GM18517 (cell line): ENCODE data around the gene TNFSF9.

ENCODE experiments used
- ATAC-seq: cut with Tn5 transposase; IDR thresholded peaks from one replicate; pipeline ENCODE4 v1.9.1; 2021; ENCODE audit warnings: mild to moderate bottlenecking, moderate library complexity; ENCODE audit not compliant: unreplicated experiment

TNFSF9 gene, protein sequence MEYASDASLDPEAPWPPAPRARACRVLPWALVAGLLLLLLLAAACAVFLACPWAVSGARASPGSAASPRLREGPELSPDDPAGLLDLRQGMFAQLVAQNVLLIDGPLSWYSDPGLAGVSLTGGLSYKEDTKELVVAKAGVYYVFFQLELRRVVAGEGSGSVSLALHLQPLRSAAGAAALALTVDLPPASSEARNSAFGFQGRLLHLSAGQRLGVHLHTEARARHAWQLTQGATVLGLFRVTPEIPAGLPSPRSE

GRCh38 chr19:6530386-6531162, at the start of gene TNFSF9:
TNFSF9 (plus strand) TSS chr19:6531026; CDS start chr19:6531037, 11 bp downstream.
- ATAC-seq = peak; percentile 41

DNA sequence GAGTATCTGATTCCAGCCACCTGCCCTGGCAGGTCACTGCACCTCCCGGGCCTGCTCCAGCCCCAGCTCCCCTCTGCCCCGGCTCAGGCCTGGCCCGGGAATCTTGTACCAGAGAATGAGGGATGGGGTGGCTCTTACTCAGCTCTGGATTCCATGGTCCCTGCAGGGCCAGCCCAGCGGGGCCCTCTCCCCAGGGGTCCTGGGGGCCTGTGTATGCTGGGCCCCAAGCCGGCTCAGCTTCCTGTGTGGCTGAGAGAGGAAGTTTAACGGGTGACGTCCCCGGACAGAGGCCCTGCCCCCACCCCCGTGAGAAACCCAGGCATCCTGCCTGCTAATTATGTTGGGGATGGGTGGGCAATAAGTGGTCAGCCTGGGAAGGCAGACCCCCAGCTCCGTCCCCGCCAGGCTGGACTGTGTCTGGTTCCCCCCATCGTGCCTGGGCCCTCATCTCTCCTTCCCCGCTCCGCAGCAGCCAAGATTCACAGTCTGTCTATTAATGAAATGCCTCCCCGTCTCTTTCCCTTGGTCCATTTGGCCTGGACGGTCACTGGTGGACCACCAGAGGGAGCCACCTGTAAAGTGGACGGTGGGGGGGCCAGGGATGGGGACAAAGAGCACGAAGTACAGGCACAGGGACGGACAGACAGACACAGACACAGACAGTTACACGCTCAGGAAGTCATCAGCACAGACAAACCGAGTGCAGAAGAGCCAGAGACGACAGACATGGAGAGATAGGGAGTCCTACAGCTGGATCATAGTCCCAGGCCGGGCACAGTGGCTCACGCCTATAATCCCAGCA, 49.1 kb upstream of the TNFSF9 start, which contains the start of gene DENND1C:
DENND1C (minus strand) TSS at position 247 of the 802 bp plus-strand sequence; CDS start at position 155, 92 bp downstream.
- no peak for ATAC-seq

DNA sequence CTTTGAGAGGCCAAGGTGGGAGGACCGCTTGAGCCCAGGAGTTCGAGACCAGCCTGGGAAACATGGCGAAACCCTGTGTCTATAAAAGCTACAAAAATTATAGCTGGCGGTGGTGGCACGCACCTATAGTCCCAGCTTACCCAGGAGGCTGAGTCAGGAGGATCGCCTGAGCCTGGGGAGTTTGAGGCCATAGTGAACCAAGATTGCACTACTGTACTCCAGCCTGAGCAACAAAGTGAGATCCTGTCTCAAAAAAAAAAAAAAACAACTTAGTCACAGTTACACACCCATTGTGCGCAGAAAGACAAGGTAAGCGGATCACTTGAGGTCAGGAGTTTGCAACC, 48.5 kb upstream of the TNFSF9 start:
- no peak for ATAC-seq

DNA sequence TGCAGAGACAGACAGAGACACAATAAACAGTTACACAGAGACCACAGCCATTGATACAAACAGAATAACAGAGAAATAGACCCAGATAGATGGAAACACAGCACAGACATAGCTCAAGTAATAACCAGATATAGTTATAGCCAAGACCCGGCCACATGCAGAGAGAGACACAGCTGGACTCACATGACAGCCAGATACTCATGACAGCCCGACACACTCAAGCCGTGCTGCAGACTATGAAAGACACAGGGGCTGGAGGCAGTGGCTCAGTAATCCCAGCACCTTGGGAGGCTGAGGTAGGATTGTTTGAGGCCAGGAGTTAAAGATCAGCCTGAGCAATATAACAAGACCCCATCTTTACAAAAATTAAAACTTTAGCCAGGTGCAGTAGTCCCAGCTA, 47.6 kb upstream of the TNFSF9 start:
- no peak for ATAC-seq

DNA sequence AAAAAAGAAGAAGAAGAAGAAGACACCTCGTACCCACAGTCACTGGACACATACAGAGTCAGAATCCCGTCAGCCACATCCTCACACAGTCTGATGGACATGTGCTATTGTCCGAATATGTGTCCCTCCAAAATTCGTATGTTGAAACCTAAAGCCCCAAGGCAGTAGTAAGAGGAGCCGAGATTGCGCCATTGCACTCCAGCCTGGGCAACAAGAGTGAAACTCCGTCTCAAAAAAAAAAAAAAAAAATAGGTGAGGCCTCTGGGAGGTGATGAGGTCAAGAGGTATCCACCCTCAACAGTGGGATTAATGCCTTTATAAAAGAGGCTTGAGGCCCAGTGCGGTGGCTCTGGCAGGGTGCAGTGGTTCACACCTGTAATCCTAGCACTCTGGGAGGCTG, 46.6 kb upstream of the TNFSF9 start:
- ATAC-seq = no peak

DNA sequence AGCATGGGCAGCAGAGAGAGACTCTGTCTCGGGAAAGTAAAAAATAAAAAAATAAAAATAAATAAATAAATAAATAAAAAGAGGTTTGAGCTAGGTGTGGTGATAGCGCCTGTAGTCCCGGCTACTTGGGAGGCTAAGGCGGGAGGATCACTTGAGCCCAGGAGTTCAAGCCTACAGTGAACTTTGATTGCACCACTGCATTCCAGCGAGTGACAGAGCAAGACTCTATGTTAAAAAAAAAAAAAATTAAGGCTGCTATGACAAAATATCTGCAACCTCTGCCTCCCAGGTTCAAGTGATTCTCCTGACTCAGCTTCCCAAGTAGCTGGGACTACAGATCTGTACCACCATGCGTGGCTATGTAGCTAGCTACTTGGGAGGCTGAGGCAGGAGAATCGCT, 46.0 kb upstream of the TNFSF9 start:
- ATAC-seq = no peak

DNA sequence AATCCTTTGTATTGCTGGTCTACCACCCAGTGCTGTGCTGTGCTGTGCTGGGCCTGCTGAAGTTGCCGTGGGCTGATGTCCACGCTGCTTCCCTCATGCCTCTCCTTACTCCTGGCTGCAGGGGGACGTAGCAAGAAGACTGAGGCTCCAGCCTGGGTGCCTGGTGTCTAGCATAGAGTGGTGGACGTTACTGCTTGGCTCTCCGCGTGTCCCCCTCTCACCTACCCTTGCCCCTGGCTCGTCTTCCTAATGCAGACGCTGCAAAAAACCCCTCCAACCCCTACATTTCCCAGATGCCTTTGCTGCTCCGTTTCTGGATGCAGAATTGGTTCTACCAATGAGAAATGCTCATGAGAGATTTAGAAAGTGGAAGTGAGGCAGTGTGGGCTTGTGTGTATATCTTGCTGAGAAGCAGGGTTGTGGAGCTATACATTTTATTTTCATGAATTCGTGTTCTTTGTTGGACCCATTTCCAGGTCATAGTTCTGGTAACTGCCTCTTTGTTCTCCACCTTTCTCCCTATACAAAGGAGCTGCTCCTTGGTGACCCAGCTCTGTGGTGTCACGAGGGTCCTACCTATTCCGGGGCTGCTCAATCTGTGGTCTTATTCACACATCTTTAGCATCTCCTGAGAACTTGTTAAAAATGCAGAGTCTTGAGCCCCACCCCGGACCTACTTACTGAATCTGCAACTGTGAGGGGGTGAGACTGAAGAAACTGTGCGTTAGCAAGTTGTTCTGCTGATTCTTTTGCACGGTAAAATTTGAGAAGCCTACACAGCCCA, 41.4 kb upstream of the TNFSF9 start:
- ATAC-seq = no peak

DNA sequence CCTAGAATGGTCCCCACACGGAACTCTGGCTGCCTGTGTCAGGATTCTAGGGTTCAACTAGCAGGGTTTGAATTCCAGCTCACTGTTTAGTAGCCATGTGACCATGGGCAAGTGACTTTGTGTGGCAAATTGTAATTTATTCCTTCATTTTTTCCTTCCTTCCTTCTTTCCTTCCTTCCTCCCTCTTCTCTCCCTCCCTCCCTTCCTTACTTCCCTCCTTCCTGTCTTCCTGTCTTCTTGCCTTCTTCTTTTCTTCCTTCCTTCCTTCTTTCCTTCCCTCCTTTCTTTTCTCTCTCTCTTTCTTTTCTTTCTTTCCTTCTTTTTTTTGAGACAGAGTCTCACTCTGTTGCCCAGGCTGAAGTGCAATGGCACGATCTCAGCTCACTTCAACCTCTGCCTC, 40.7 kb upstream of the TNFSF9 start:
- ATAC-seq = no peak

DNA sequence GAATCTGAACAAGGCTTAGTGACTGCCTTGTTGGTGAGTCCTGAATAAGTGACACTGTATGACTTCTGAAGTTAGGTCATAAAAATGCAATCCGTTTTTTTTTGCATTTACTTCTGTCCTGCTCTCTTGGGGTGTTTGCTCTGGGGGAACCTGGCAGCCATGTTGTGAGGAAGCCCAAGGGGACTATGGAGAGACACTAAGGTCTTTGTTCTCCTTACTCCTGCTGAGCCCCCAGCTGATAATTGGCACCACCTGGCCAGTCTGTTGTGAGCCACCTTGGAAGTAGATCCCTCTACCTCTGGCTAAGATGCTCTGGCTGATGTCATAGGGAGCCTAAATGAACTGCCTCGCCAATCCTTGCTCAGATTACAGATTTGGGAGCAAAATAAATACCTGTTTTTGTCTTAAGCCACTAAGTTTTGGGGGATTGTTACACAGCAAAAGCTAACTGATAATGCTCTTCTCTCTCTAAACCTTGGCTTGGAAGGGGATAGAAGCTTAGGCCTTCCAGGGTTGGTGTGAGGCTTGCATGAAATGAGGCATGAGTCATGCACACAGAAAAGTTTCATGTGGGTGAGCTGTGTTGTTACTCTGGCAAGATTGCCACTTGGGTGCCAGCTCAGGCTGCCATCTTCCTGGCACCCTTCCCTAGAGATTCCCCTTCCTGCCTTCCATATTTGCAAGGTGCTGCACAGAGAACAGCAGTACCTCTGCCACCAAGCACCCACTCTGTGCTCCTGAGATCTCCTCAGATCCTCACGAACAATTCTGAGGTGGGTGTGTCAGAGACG, 38.8 kb upstream of the TNFSF9 start:
- ATAC-seq = no peak

- ATAC-seq = no peak
These were observed 36.3 kb upstream of the TNFSF9 start for GRCh38 chr19:6494438-6495036.

- no peak for ATAC-seq
These were observed 34.9 kb upstream of the TNFSF9 start for GRCh38 chr19:6495947-6496346.

- ATAC-seq = no peak
These were observed 32.4 kb upstream of the TNFSF9 start for GRCh38 chr19:6498294-6499036.

GRCh38 chr19:6499052-6499790, 31.6 kb upstream of the TNFSF9 start:
- no peak for ATAC-seq

- no peak for ATAC-seq
These were observed 29.7 kb upstream of the TNFSF9 start for GRCh38 chr19:6500837-6501739.

DNA sequence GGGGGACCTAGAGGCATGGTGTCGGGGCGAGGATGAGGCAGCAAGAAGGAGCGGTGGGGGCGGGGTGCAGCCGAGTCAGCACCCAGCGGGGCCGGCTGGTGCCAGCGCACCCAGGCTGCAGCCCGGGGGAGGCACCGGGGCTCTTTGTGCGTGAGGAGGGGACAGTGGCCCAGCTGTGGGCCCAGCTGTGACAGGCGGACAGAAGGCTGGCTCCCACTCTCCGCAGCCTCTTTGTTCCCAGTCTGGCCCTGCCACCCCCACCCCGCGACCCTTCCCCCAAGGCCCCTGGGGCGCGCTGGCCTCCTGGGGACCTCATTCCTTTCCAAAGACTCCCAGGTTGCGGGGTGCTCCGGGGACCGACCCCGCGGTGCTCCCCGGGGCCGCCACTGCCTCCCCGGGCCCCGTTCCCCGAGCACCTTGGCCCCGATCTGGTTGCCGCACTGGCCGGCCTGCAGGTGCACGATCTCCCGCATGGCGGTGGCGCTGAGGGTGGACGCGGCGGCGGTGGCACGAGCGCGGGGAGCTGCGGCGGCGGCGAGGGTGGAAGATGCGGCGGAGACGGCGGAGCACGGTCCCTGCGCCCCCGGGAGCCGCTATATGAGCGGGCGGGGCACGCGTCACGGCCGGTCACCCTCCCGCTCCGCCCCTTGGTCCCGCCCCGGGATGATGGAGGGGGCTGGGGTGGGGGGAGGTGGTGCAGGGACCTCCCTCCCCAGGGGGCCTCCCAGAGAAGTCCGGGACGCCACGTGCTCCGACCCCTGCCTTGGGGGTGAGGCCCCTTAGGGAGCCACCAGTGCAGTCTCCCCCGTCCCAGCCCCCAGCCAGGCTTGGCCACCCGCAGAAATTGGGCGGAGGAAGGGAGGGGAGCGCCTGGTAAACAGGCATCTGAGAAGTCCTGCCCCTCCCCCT, 28.8 kb upstream of the TNFSF9 start, which contains the start of gene TUBB4A:
TUBB4A (minus strand) TSS at position 570 of the 909 bp plus-strand sequence; CDS start at position 473, 97 bp downstream.
- no peak for ATAC-seq
